ENCODE results near the gene SRGAP2C. TPM values are rescaled to one million over a fixed set of nuclear protein-coding genes. Genes with fewer than 3 reads are reported as not detected.
"Not testable (repeated sequence)": the region's sequence is repeated elsewhere in the genome, so short reads cannot be mapped to it uniquely, and the experiment has no call there.

SRGAP2C gene
- total RNA-seq: 10 to 100 TPM; 26.2 to 56.5 TPM
- polyA plus RNA-seq (ENCODE audit: insufficient read length in 2 of 2): 10 to 100 TPM; 28.3 to 38.0 TPM
- long read RNA-seq, donor 1, full-length matches to known transcripts: 2 of 2 reads
- long read RNA-seq, donor 1, partial matches to known transcripts: 0 of 2 reads
- long read RNA-seq, donor 1, other reads (novel, unspliced or antisense): 0 of 2 reads
- long read RNA-seq, donor 2, full-length matches to known transcripts: 1 of 1 reads
- long read RNA-seq, donor 2, partial matches to known transcripts: 0 of 1 reads
- long read RNA-seq, donor 2, other reads (novel, unspliced or antisense): 0 of 1 reads
- long read RNA-seq, donor 3, full-length matches to known transcripts: 4 of 4 reads
- long read RNA-seq, donor 3, partial matches to known transcripts: 0 of 4 reads
- long read RNA-seq, donor 3, other reads (novel, unspliced or antisense): 0 of 4 reads
- long read RNA-seq, donor 4, full-length matches to known transcripts: 1 of 1 reads
- long read RNA-seq, donor 4, partial matches to known transcripts: 0 of 1 reads
- long read RNA-seq, donor 4, other reads (novel, unspliced or antisense): 0 of 1 reads

- H3K4me3 ChIP-seq (ENCODE audit: low read depth, low read length): peak within 1 kb of the TSS; percentile 27
- WGBS (ENCODE audit: insufficient coverage): 0% methylated on average over 12 of the region's 54 CpGs
These were observed at the start of gene SRGAP2C, which contains the start of gene FAM72B for GRCh38 chr1:121184290-121185127. Gene SRGAP2C (plus strand): TSS chr1:121184975. CDS start chr1:121187447, 2,472 bp downstream. Gene FAM72B (minus strand): TSS chr1:121184340. CDS start chr1:121183489, 851 bp downstream.

DNA sequence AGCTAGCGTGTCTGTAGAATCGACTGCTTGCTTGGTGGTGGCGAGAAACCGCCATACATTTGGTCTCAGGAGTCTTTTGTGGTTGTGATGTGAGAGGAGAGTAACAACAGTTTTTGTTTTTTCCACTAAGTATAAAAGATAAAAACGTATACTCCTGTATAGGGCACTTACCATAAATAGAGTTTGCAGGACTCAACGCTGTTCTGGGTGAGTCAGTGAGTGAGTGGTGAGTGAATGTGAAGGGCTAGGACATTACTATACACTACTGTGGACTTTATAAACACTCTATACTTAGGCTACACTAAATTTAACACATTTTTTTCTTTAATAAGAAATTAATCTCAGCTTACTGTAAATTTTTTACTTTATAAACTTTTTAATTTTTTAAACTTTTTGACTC, 44.4 kb upstream of the SRGAP2C start:
- not testable (repeated sequence) for H3K4me1 ChIP-seq (ENCODE audit: control insufficient read depth, insufficient read depth, low read length)

More at GRCh38 chr1:121184290-121185127, at the start of gene SRGAP2C, which contains the start of gene FAM72B:
- H3K27ac ChIP-seq (ENCODE audit: low read depth, low read length): peak within 1 kb of the TSS; percentile 61
- H3K27me3 ChIP-seq (ENCODE audit: control insufficient read depth, insufficient read depth, low read length); H3K9me3 ChIP-seq (ENCODE audit: control insufficient read depth, insufficient read depth, low read length); H3K4me1 ChIP-seq (ENCODE audit: control insufficient read depth, insufficient read depth, low read length); H3K36me3 ChIP-seq (ENCODE audit: control insufficient read depth, insufficient read depth, low read length): not testable (repeated sequence)
- DNase-seq (ENCODE audit: low read depth in 4 of 6, low spot score in 6 of 6): peak; percentile 77 to 100 (median 88)

GRCh38 chr1:121148489-121149190, 36.1 kb upstream of the SRGAP2C start:
- H3K4me1 ChIP-seq (ENCODE audit: control insufficient read depth, insufficient read depth, low read length); H3K27me3 ChIP-seq (ENCODE audit: control insufficient read depth, insufficient read depth, low read length); H3K9me3 ChIP-seq (ENCODE audit: control insufficient read depth, insufficient read depth, low read length); DNase-seq (ENCODE audit: low read depth in 4 of 6, low spot score in 6 of 6); H3K27ac ChIP-seq (ENCODE audit: low read depth, low read length); H3K36me3 ChIP-seq (ENCODE audit: control insufficient read depth, insufficient read depth, low read length); H3K4me3 ChIP-seq (ENCODE audit: low read depth, low read length): not testable (repeated sequence)
- WGBS (ENCODE audit: insufficient coverage): no CpG with 5 or more reads among the region's 9 CpGs

More for the DNA sequence above, 44.4 kb upstream of the SRGAP2C start:
- H3K36me3 ChIP-seq (ENCODE audit: control insufficient read depth, insufficient read depth, low read length); H3K4me3 ChIP-seq (ENCODE audit: low read depth, low read length); H3K27ac ChIP-seq (ENCODE audit: low read depth, low read length); H3K9me3 ChIP-seq (ENCODE audit: control insufficient read depth, insufficient read depth, low read length); DNase-seq (ENCODE audit: low read depth in 4 of 6, low spot score in 6 of 6); H3K27me3 ChIP-seq (ENCODE audit: control insufficient read depth, insufficient read depth, low read length): not testable (repeated sequence)
- WGBS (ENCODE audit: insufficient coverage): no CpG with 5 or more reads among the region's 6 CpGs

GRCh38 chr1:121151294-121151693, 33.5 kb upstream of the SRGAP2C start:
- not testable (repeated sequence) for H3K9me3 ChIP-seq (ENCODE audit: control insufficient read depth, insufficient read depth, low read length); H3K4me3 ChIP-seq (ENCODE audit: low read depth, low read length); DNase-seq (ENCODE audit: low read depth in 4 of 6, low spot score in 6 of 6); H3K27me3 ChIP-seq (ENCODE audit: control insufficient read depth, insufficient read depth, low read length); H3K27ac ChIP-seq (ENCODE audit: low read depth, low read length); H3K36me3 ChIP-seq (ENCODE audit: control insufficient read depth, insufficient read depth, low read length); H3K4me1 ChIP-seq (ENCODE audit: control insufficient read depth, insufficient read depth, low read length)
- WGBS (ENCODE audit: insufficient coverage): no CpG with 5 or more reads among the region's 1 CpG

DNA sequence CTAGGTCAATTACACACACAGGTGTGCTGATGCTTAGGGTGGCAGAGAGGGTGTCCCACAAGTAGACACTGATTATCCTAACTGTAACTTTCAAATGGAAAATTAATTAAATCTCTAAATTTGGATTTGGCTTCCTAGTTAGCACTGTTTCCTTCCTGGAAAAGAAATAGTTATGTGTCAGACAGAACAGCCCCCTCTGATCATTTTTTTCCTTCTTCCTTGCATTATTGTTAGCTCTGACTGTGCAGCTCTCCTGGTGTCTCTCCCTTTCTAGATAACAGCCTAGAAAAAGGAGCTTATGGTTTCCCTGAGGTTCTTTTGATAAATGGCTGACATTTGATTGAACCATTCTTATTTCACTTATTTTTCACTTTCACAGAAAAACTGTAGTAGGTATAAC, 32.0 kb upstream of the SRGAP2C start:
- DNase-seq (ENCODE audit: low read depth in 4 of 6, low spot score in 6 of 6): not testable (repeated sequence)

DNA sequence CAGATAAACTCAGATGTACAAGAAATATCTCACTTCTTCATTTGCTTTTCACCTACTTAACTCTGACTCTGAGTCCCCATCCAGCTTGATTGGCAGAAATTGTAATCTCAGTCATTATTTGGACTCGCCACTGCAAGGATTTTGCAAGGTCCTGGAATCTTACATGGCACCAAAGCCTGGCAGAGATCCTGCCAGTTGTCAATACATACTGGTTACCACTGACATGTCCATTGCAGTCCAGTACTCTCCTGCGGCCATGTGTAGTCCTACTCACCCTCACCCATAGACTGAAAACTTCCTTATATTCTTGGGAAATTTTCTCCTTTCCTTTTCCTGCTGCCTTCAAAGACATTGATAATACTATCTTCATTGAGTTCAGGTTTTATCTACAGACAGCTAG, 30.0 kb upstream of the SRGAP2C start:
- not testable (repeated sequence) for H3K9me3 ChIP-seq (ENCODE audit: control insufficient read depth, insufficient read depth, low read length); H3K27ac ChIP-seq (ENCODE audit: low read depth, low read length); DNase-seq (ENCODE audit: low read depth in 4 of 6, low spot score in 6 of 6); H3K36me3 ChIP-seq (ENCODE audit: control insufficient read depth, insufficient read depth, low read length); H3K4me1 ChIP-seq (ENCODE audit: control insufficient read depth, insufficient read depth, low read length); H3K4me3 ChIP-seq (ENCODE audit: low read depth, low read length); H3K27me3 ChIP-seq (ENCODE audit: control insufficient read depth, insufficient read depth, low read length)
- no CpG with 5 or more reads among the region's 2 CpGs for WGBS (ENCODE audit: insufficient coverage)

More for the DNA sequence above, 32.0 kb upstream of the SRGAP2C start:
- not testable (repeated sequence) for H3K4me3 ChIP-seq (ENCODE audit: low read depth, low read length); H3K36me3 ChIP-seq (ENCODE audit: control insufficient read depth, insufficient read depth, low read length); H3K9me3 ChIP-seq (ENCODE audit: control insufficient read depth, insufficient read depth, low read length); H3K27me3 ChIP-seq (ENCODE audit: control insufficient read depth, insufficient read depth, low read length); H3K27ac ChIP-seq (ENCODE audit: low read depth, low read length); H3K4me1 ChIP-seq (ENCODE audit: control insufficient read depth, insufficient read depth, low read length)

GRCh38 chr1:121155671-121156358, 29.0 kb upstream of the SRGAP2C start:
- not testable (repeated sequence) for H3K4me3 ChIP-seq (ENCODE audit: low read depth, low read length); H3K27ac ChIP-seq (ENCODE audit: low read depth, low read length); H3K9me3 ChIP-seq (ENCODE audit: control insufficient read depth, insufficient read depth, low read length); H3K36me3 ChIP-seq (ENCODE audit: control insufficient read depth, insufficient read depth, low read length); H3K4me1 ChIP-seq (ENCODE audit: control insufficient read depth, insufficient read depth, low read length); H3K27me3 ChIP-seq (ENCODE audit: control insufficient read depth, insufficient read depth, low read length)
- peak in 2 of 6 donors; percentile 5 to 55 for DNase-seq (ENCODE audit: low read depth in 4 of 6, low spot score in 6 of 6)
- no CpG with 5 or more reads among the region's 6 CpGs for WGBS (ENCODE audit: insufficient coverage)

- not testable (repeated sequence) for DNase-seq (ENCODE audit: low read depth in 4 of 6, low spot score in 6 of 6); H3K27me3 ChIP-seq (ENCODE audit: control insufficient read depth, insufficient read depth, low read length); H3K4me1 ChIP-seq (ENCODE audit: control insufficient read depth, insufficient read depth, low read length); H3K4me3 ChIP-seq (ENCODE audit: low read depth, low read length); H3K36me3 ChIP-seq (ENCODE audit: control insufficient read depth, insufficient read depth, low read length); H3K9me3 ChIP-seq (ENCODE audit: control insufficient read depth, insufficient read depth, low read length); H3K27ac ChIP-seq (ENCODE audit: low read depth, low read length)
- no CpG with 5 or more reads among the region's 4 CpGs for WGBS (ENCODE audit: insufficient coverage)
These were observed 27.7 kb upstream of the SRGAP2C start for GRCh38 chr1:121156958-121157603.

Measured in spinal cord (tissue), 10 donors.